ENCODE measurements around the gene EXOC6B.

- TF ChIP-seq ATF3 (IDR thresholded peaks at IDR 0.05; ENCODE audit: borderline replicate concordance, extremely low read depth, low read depth, low read length) (no peak), POLR2AphosphoS5 (IDR thresholded peaks at IDR 0.05; ENCODE audit: low read length) (no peak), SPI1 (IDR thresholded peaks at IDR 0.05; ENCODE audit: borderline replicate concordance, insufficient read depth, low read depth, low read length) (no peak), EZH2 (IDR thresholded peaks at IDR 0.05; ENCODE audit: borderline replicate concordance, control insufficient read depth, low read depth, low read length) (no peak), NFYB (IDR thresholded peaks at IDR 0.05; ENCODE audit: insufficient read depth, low read depth, low read length) (no peak), CTCF (IDR thresholded peaks at IDR 0.05 in 2 of 3, conservative IDR thresholded peaks at IDR 0.05 in 1 of 3; ENCODE audit: control insufficient read depth in 2 of 3, extremely low read depth in 1 of 3, insufficient read depth in 1 of 3, low read depth in 3 of 3, low read length in 3 of 3) (no peak), RCOR1 (conservative IDR thresholded peaks at IDR 0.05; ENCODE audit: low read depth, low read length) (no peak)
Measured at GRCh38 chr2:72669121-72669520, 156.7 kb downstream of the EXOC6B start.

All from GM12878 (cell line).